ENCODE results near the gene EIF2A. TPM values are rescaled to one million over a fixed set of nuclear protein-coding genes. Genes with fewer than 3 reads are reported as not detected.
"Not testable (repeated sequence)": the region's sequence is repeated elsewhere in the genome, so short reads cannot be mapped to it uniquely, and the experiment has no call there.

The EIF2A gene
- total and polyA plus RNA-seq, 5 donors = 51.7 to 77.1 (median 67.0) TPM

DNA sequence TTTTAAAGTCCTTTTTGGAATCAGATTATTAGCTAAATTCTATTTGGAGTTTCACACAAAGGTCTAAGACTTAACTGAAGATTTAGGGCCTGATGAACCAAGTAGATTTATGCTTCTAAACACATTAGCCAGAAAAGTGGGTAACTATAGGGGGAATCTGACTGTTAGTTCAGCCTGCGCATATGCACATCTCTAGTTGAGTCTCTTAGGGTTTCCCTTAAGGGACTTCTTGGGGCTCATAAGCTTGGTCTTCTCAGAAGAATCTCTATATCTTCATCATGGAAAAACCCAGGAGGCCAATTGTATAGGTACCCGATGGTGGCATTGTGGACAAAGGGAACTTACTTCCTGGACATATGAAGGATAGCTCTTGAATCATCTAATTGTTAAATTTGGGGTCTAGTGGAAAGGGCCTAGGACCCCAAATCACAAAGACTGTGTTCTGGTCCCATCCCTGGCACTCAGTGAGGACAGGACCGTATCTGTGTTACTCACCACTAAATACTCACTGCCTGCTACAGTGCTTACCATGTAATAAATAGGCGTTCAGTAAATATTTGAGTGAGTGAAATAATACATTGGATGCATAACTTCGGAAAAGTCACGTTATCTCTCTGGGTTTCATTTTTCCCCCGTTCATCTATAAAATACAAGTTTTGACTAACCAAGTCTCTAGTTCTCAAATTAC lies 73.6 kb downstream of the EIF2A start:
- Histone ChIP-seq H3K27ac (ENCODE audit: low read length) (no peak overlapping the region), H3K27me3 (ENCODE audit: control insufficient read depth, insufficient read depth) (no peaks in the 10 kb centered on the region), H3K4me1 (ENCODE audit: control insufficient read depth, insufficient read depth, low read length) (no peaks in the 10 kb centered on the region), H3K9me3 (ENCODE audit: control insufficient read depth, low read length) (no peaks in the 10 kb centered on the region), H3K4me3 (ENCODE audit: low read length) (no peak overlapping the region)
- ATAC-seq (no peak), DNase-seq (no peak)
- intact Hi-C loops (cut with DNase I) = no loop called here
- 88% methylated on average over 7 of the region's 7 CpGs for WGBS

GRCh38 chr3:150622955-150623354 lies 76.4 kb downstream of the EIF2A start:
- H3K27ac ChIP-seq (ENCODE audit: low read length); H3K27me3 ChIP-seq (ENCODE audit: control insufficient read depth, insufficient read depth); H3K4me1 ChIP-seq (ENCODE audit: control insufficient read depth, insufficient read depth, low read length); intact Hi-C loops (cut with DNase I); H3K9me3 ChIP-seq (ENCODE audit: control insufficient read depth, low read length); ATAC-seq; H3K4me3 ChIP-seq (ENCODE audit: low read length); DNase-seq: not testable (repeated sequence)

DNA sequence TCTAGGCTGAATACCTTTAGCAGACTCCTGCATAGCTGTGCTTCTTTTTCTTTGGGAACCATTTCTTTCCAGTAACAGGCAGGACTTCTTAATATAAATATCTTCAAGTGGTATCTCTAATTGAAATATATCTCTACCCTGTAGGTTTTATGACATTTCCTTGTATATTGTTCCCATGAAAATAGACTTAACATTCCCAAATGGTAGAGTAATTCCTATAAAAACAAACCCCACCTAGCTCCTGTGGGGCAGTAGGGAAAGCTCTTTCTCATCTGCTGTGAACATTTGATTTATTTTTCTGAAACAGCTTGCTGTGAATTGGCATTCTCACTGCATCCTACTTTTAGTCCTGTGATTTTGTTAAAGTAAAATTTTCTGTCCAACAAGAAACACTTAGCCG lies 77.4 kb downstream of the EIF2A start:
- H3K4me3 ChIP-seq (ENCODE audit: low read length) = no peak overlapping the region
- DNase-seq (no peak), ATAC-seq (no peak)
- no peaks in the 10 kb centered on the region for H3K9me3 ChIP-seq (ENCODE audit: control insufficient read depth, low read length)
- H3K27me3 ChIP-seq (ENCODE audit: control insufficient read depth, insufficient read depth) = no peaks in the 10 kb centered on the region
- intact Hi-C loops (cut with DNase I) = no loop called here
- no peak overlapping the region for H3K27ac ChIP-seq (ENCODE audit: low read length)
- 95% methylated on average over 1 of the region's 1 CpG for WGBS
- H3K4me1 ChIP-seq (ENCODE audit: control insufficient read depth, insufficient read depth, low read length) = no peaks in the 10 kb centered on the region

DNA sequence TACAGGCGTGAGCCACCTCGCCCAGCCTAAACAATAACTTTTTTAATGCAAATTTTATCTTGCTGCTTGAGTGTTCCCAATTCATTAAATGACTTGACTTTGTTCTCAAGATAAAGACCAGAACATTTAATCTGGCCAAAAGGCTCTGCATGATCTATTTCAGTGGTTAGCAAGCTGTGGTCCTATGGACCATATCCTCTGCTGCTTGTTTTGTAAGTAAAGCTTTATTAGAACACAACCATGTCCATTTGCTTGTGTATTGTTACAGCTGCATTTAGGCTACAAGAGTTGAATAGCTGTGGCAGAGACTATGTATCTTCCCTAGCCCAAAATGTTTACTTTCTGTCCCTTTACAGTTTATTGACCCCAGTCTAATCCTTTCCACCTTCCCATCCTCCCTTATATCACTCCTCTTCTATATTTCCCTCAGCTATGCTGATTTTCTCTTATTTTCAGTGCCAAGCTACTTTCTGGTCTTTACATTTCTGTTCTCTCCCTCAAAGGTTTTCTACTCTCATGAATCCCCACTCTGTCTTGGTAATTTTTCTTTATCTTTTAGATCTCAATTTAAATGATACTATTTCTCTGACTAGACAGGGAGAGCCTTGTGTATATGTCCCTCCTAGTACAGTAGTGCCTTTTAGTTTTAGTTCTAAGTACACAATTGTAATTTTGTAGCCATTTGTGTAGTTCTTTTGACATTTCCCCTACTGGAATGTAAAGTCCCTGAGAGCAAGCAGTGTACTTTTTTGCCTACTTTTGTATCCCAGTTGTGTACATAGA lies 79.8 kb downstream of the EIF2A start:
- no peak overlapping the region for H3K4me3 ChIP-seq (ENCODE audit: low read length)
- WGBS = 95% methylated on average over 2 of the region's 2 CpGs
- intact Hi-C loops (cut with DNase I) = no loop called here
- DNase-seq (no peak), ATAC-seq (no peak)
- H3K27ac ChIP-seq (ENCODE audit: low read length) = no peak overlapping the region
- H3K4me1 ChIP-seq (ENCODE audit: control insufficient read depth, insufficient read depth, low read length) = no peaks in the 10 kb centered on the region
- no peaks in the 10 kb centered on the region for H3K9me3 ChIP-seq (ENCODE audit: control insufficient read depth, low read length)
- H3K27me3 ChIP-seq (ENCODE audit: control insufficient read depth, insufficient read depth) = no peaks in the 10 kb centered on the region

DNA sequence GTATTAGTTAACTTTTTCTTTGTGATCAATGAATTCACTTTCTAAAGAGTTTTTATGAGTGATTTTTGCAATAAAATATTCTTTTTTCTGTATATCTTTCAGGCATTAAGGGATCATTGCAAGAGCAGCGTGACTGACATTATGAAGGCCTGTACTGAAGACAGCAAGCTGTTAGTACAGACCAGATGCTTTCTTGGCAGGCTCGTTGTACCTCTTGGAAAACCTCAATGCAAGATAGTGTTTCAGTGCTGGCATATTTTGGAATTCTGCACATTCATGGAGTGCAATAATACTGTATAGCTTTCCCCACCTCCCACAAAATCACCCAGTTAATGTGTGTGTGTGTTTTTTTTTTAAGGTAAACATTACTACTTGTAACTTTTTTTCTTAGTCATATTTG lies 81.0 kb downstream of the EIF2A start:
- DNase-seq (no peak), ATAC-seq (peak in 1 of 2 donors; percentile 60)
- H3K27me3 ChIP-seq (ENCODE audit: control insufficient read depth, insufficient read depth) = no peaks in the 10 kb centered on the region
- H3K27ac ChIP-seq (ENCODE audit: low read length) = no peak overlapping the region
- intact Hi-C loops (cut with DNase I) = no loop called here
- H3K9me3 ChIP-seq (ENCODE audit: control insufficient read depth, low read length) = no peaks in the 10 kb centered on the region
- 36% methylated on average over 2 of the region's 2 CpGs for WGBS
- no peaks in the 10 kb centered on the region for H3K4me1 ChIP-seq (ENCODE audit: control insufficient read depth, insufficient read depth, low read length)
- no peak overlapping the region for H3K4me3 ChIP-seq (ENCODE audit: low read length)

DNA sequence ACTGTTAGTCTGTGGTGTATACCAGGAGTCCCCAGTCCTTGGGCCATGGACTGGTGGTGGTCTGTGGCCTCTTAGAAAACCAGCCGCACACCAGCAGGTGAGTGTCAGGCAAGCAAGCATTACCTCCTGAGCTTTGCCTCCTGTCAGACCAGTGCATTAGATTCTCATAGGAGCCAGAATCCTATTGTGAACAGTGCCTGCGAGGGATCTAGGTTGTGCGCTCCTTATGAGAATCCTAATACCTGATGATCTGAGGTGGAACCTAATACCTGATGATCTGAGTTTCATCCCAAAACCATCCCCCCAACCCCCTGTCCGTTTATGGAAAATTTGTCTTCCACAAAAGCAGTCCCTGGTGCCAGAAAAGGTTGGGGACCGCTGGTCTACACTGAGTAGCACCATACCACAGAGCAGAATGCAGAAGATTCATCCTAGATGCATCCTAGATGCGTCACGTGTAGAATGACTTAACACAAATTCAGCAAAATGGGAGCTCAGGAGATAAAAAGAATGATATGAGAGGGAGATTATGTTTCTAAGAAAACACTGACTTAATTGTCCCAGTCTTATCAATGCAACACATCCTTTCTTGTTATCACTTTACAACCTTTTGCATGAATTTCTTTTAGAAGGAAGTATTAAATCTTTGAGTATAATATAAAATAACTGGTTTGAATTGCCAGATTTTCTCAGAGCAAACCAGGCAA lies 85.1 kb downstream of the EIF2A start:
- WGBS = 88% methylated on average over 7 of the region's 7 CpGs
- ATAC-seq (no peak), DNase-seq (no peak)

GRCh38 chr3:150635076-150635475 lies 88.5 kb downstream of the EIF2A start:
- no peak overlapping the region for H3K4me3 ChIP-seq (ENCODE audit: low read length)
- ATAC-seq = peak in 1 of 2 donors; percentile 40
- H3K27ac ChIP-seq (ENCODE audit: low read length) = no peak overlapping the region
- H3K4me1 ChIP-seq (ENCODE audit: control insufficient read depth, insufficient read depth, low read length) = no peaks in the 10 kb centered on the region
- no peaks in the 10 kb centered on the region for H3K27me3 ChIP-seq (ENCODE audit: control insufficient read depth, insufficient read depth)
- H3K9me3 ChIP-seq (ENCODE audit: control insufficient read depth, low read length) = no peaks in the 10 kb centered on the region
- 57% methylated on average over 6 of the region's 6 CpGs for WGBS
- DNase-seq = no peak
- intact Hi-C loops (cut with DNase I) = no loop called here

More for the DNA sequence above, 85.1 kb downstream of the EIF2A start:
- Histone ChIP-seq H3K9me3 (ENCODE audit: control insufficient read depth, low read length) (no peaks in the 10 kb centered on the region), H3K4me1 (ENCODE audit: control insufficient read depth, insufficient read depth, low read length) (no peaks in the 10 kb centered on the region), H3K4me3 (ENCODE audit: low read length) (no peak overlapping the region), H3K27me3 (ENCODE audit: control insufficient read depth, insufficient read depth) (no peaks in the 10 kb centered on the region), H3K27ac (ENCODE audit: low read length) (no peak overlapping the region)
- intact Hi-C loops (cut with DNase I) = no loop called here

GRCh38 chr3:150635526-150635925 lies 88.9 kb downstream of the EIF2A start:
- Histone ChIP-seq H3K4me3 (ENCODE audit: low read length) (no peak overlapping the region), H3K27ac (ENCODE audit: low read length) (no peak overlapping the region), H3K9me3 (ENCODE audit: control insufficient read depth, low read length) (no peaks in the 10 kb centered on the region), H3K4me1 (ENCODE audit: control insufficient read depth, insufficient read depth, low read length) (no peaks in the 10 kb centered on the region), H3K27me3 (ENCODE audit: control insufficient read depth, insufficient read depth) (no peaks in the 10 kb centered on the region)
- ATAC-seq (no peak), DNase-seq (no peak)
- WGBS = 84% methylated on average over 1 of the region's 1 CpG
- intact Hi-C loops (cut with DNase I) = no loop called here

Other genes with a start within 250 kb of the EIF2A start
- gene TSC22D2, start 138.5 kb upstream of the EIF2A start, total RNA-seq = 10 to 100 TPM; 36.5 to 43.6 (median 38.1) TPM
- 22.6 TPM for gene TSC22D2, start 138.5 kb upstream of the EIF2A start, polyA plus RNA-seq
- gene SERP1, start 291 bp upstream of the EIF2A start, total RNA-seq = 10 to 100 TPM; 35.2 to 41.3 (median 37.4) TPM
- 24.8 TPM for gene SERP1, start 291 bp upstream of the EIF2A start, polyA plus RNA-seq
- gene SELENOT, start 56.5 kb downstream of the EIF2A start, total RNA-seq = 100 to 1,000 TPM in 3 of 4 donors, 10 to 100 TPM in 1; 80.9 to 112 (median 107) TPM
- 59.6 TPM for gene SELENOT, start 56.5 kb downstream of the EIF2A start, polyA plus RNA-seq
- gene ERICH6, start 157.1 kb downstream of the EIF2A start, total RNA-seq = under 1 TPM in 2 of 4 donors, not detected in 2; 0.35 to 0.37 TPM
- gene ERICH6, start 157.1 kb downstream of the EIF2A start, polyA plus RNA-seq = not detected
- 10 to 100 TPM; 15.4 to 18.6 (median 18.2) TPM for gene SIAH2, start 216.4 kb downstream of the EIF2A start, total RNA-seq
- 9.9 TPM for gene SIAH2, start 216.4 kb downstream of the EIF2A start, polyA plus RNA-seq

Data from right cardiac atrium (tissue), 5 donors.